Esophagus (tissue), 2 donors: ENCODE measurements around the gene RPA1. TPM values are rescaled to one million over a fixed set of nuclear protein-coding genes. Genes with fewer than 3 reads are reported as not detected.

Source experiments
- polyA plus RNA-seq, 2 donors: library from polyadenylated mRNA; stranded (reverse); fragments of 200-250 nt; gene quantifications; one replicate each; pipeline ENCODE4 v1.2.3, GENCODE V29; 2013
- donor health status: healthy with polysubstance abuse.
- donor health status: Bipolar disorder and iron deficiency.

Gene RPA1
- polyA plus RNA-seq, 2 donors, result 8.6 to 33.7 TPM

Other genes with a start within 250 kb of the RPA1 start
- gene SLC43A2, start 201.2 kb upstream of the RPA1 start, polyA plus RNA-seq, result 1 to 10 TPM; 2.1 to 2.2 TPM
- 1 to 10 TPM; 2.8 TPM for gene SCARF1, start 184.3 kb upstream of the RPA1 start, polyA plus RNA-seq
- 1 to 10 TPM; 4.6 to 6.0 TPM for gene RILP, start 180.1 kb upstream of the RPA1 start, polyA plus RNA-seq
- gene PRPF8, start 145.1 kb upstream of the RPA1 start, polyA plus RNA-seq, result 10 to 100 TPM; 74.5 to 82.1 TPM
- gene TLCD2, start 119.6 kb upstream of the RPA1 start, polyA plus RNA-seq, result 1 to 10 TPM; 3.6 to 3.8 TPM
- gene WDR81, start 105.3 kb upstream of the RPA1 start, polyA plus RNA-seq, result 10 to 100 TPM in 1 of 2 donors, 1 to 10 TPM in 1; 8.5 to 10.7 TPM
- gene SERPINF2, start 87.1 kb upstream of the RPA1 start, polyA plus RNA-seq, result 1 to 10 TPM; 1.9 to 2.9 TPM
- gene SERPINF1, start 67.9 kb upstream of the RPA1 start, polyA plus RNA-seq, result 10 to 100 TPM; 49.0 to 56.7 TPM
- 1 to 10 TPM; 2.1 to 4.0 TPM for gene SMYD4, start 103 bp upstream of the RPA1 start, polyA plus RNA-seq
- gene RTN4RL1, start 195.3 kb downstream of the RPA1 start, polyA plus RNA-seq, result 1 to 10 TPM in 1 of 2 donors, under 1 TPM in 1; 0.89 to 2.0 TPM
- gene DPH1, start 200.1 kb downstream of the RPA1 start, polyA plus RNA-seq, result 10 to 100 TPM; 18.8 to 21.0 TPM
- 10 to 100 TPM; 38.4 to 55.6 TPM for gene OVCA2, start 212.0 kb downstream of the RPA1 start, polyA plus RNA-seq
- 1 to 10 TPM; 1.4 to 1.6 TPM for gene HIC1, start 225.1 kb downstream of the RPA1 start, polyA plus RNA-seq